ENCODE data around the gene RNASE1. TPM values are rescaled to one million over a fixed set of nuclear protein-coding genes. Genes with fewer than 3 reads are reported as not detected.

The RNASE1 gene
- total and polyA plus RNA-seq, 9 of the 15 experiments (the other 6 are each of a cell fraction or from before 2014, with no cell fraction given), result 6.4 to 33.3 (median 13.9) TPM

GRCh38 chr14:20820063-20820904 is 17.6 kb upstream of the RNASE1 start (continued):
- TF ChIP-seq FOXP4 (CRISPR knock-in tag; IDR thresholded peaks at IDR 0.05; ENCODE audit: borderline replicate concordance), result no peak
- TF ChIP-seq ZNF407 (IDR thresholded peaks at IDR 0.05; ENCODE audit: low read depth), result no peak
- TF ChIP-seq ZNF707 (CRISPR knock-in tag; conservative IDR thresholded peaks at IDR 0.05), result no peak
- no peak for TF ChIP-seq GATAD2A (IDR thresholded peaks at IDR 0.05)
- TF ChIP-seq ZNF780A (CRISPR knock-in tag; IDR thresholded peaks at IDR 0.05), result peak; percentile 77; the same call in 1 of the 2 replicates
- 0 out of 2 replicates have a peak, but pooled peaks have one; percentile 17 for TF ChIP-seq ESRRA (IDR thresholded peaks at IDR 0.05; ENCODE audit: borderline replicate concordance, low read depth)
- peak; percentile 49; the same call in 1 of the 2 replicates for TF ChIP-seq NCOA1 (IDR thresholded peaks at IDR 0.05; ENCODE audit: low read depth)
- peak; percentile 78 for TF ChIP-seq TAL1 (IDR thresholded peaks at IDR 0.05)
- TF ChIP-seq RBM14 (IDR thresholded peaks at IDR 0.05; ENCODE audit: borderline replicate concordance, insufficient read depth, low read depth, low read length), result no peak
- no peak for TF ChIP-seq ZNF217 (CRISPR knock-in tag; IDR thresholded peaks at IDR 0.05)
- TF ChIP-seq RBM15 (IDR thresholded peaks at IDR 0.05; ENCODE audit: insufficient read depth, low read length), result no peak
- no peak for TF ChIP-seq GTF3C2 (IDR thresholded peaks at IDR 0.05; ENCODE audit: borderline replicate concordance, extremely low read depth, insufficient read length)
- TF ChIP-seq KLF13 (tag; IDR thresholded peaks at IDR 0.05; ENCODE audit: borderline replicate concordance, low read depth), result no peak
- no peak for TF ChIP-seq KLF1 (tag; IDR thresholded peaks at IDR 0.05)

Data from K562 (cell line).